ENCODE data around the gene MROH9. TPM values are rescaled to one million over a fixed set of nuclear protein-coding genes. Genes with fewer than 3 reads are reported as not detected.

Gene MROH9
- polyA plus RNA-seq, 1 of the 3 experiments (the other 2 are of a cell fraction), result 0.26 TPM

DNA sequence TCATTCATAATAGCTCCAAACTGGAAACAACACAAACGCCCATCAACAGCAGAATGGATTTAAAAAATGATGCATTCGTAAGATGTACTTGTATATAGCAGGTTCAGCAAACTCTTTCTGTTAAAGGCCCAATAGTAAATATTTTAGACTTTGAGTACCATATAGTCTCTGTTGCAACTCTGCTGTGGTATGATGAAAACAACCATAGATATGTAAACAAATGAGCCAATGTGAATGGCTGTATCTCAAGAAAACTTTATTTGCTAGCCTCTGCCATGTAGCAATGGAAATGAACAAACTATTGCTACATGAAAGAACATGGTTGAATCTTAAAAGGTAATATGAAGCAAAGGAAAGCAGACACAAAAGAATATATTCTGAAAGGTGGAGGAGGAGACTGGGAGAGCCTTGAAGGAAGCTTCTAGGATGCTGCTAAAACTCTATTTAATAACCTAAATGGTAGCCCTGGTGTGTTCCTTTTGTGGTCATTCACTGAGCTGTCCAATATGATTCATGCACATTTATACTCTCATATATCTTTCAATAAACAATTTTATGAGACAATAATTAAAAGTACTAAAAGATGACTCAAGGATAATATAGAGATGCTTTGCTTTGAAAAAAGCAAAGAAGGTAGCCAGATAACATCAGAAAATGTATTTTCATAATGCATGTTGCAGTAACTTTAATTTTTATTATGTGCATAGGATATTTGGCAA, 126.2 kb downstream of the MROH9 start:
- no peaks in the 10 kb centered on the region for H3K9me3 ChIP-seq
- H2AFZ ChIP-seq (ENCODE audit: low read depth), result no peak overlapping the region
- H3F3A ChIP-seq (replicated peaks; ENCODE audit: insufficient read depth), result no peaks in the 10 kb centered on the region
- ChIA-PET CTCF (no interaction called here), POLR2A (no interaction called here)
- DNase-seq, result no peak
- H3K9me2 ChIP-seq, result no peaks in the 10 kb centered on the region
- H3K27me3 ChIP-seq (ENCODE audit: insufficient read depth), result no peaks in the 10 kb centered on the region
- no peak overlapping the region for H3K4me3 ChIP-seq (ENCODE audit: low read depth in 2 of 2, low read length in 1 of 2)
- no peaks in the 10 kb centered on the region for H3K4me1 ChIP-seq (ENCODE audit: control insufficient read depth in 1 of 2, insufficient read depth in 2 of 2, low read depth in 1 of 2, low read length in 1 of 2)
- 2% methylated on average over 2 of the region's 2 CpGs for WGBS (ENCODE audit: low lambda C conversion rate)
- no peaks in the 10 kb centered on the region for H3K79me2 ChIP-seq (ENCODE audit: insufficient read depth)
- H3K36me3 ChIP-seq (replicated peaks in 1 of 2; ENCODE audit: control insufficient read depth in 1 of 2, insufficient read depth in 2 of 2, low read length in 1 of 2), result no peaks in the 10 kb centered on the region
- no peak for TF ChIP-seq FOSL2 (IDR thresholded peaks at IDR 0.05; ENCODE audit: borderline replicate concordance, low read depth)
- no peak for TF ChIP-seq POLR2AphosphoS5 (IDR thresholded peaks at IDR 0.05; ENCODE audit: low read depth, low read length)
- no peak for TF ChIP-seq GABPA (IDR thresholded peaks at IDR 0.05; ENCODE audit: low read depth)
- no peak for TF ChIP-seq ELF1 (IDR thresholded peaks at IDR 0.05)
- no peak for TF ChIP-seq YY1 (IDR thresholded peaks at IDR 0.05; ENCODE audit: low read depth)
- TF ChIP-seq, protein P1, sequence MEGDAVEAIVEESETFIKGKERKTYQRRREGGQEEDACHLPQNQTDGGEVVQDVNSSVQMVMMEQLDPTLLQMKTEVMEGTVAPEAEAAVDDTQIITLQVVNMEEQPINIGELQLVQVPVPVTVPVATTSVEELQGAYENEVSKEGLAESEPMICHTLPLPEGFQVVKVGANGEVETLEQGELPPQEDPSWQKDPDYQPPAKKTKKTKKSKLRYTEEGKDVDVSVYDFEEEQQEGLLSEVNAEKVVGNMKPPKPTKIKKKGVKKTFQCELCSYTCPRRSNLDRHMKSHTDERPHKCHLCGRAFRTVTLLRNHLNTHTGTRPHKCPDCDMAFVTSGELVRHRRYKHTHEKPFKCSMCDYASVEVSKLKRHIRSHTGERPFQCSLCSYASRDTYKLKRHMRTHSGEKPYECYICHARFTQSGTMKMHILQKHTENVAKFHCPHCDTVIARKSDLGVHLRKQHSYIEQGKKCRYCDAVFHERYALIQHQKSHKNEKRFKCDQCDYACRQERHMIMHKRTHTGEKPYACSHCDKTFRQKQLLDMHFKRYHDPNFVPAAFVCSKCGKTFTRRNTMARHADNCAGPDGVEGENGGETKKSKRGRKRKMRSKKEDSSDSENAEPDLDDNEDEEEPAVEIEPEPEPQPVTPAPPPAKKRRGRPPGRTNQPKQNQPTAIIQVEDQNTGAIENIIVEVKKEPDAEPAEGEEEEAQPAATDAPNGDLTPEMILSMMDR (IDR thresholded peaks at IDR 0.05), result no peak
- no peak overlapping the region for H3K4me2 ChIP-seq
- H3K27ac ChIP-seq (ENCODE audit: low read depth in 2 of 2, low read length in 1 of 2), result no peak overlapping the region
- no peak overlapping the region for H3K9ac ChIP-seq
- H4K20me1 ChIP-seq (ENCODE audit: insufficient read depth), result no peaks in the 10 kb centered on the region

DNA sequence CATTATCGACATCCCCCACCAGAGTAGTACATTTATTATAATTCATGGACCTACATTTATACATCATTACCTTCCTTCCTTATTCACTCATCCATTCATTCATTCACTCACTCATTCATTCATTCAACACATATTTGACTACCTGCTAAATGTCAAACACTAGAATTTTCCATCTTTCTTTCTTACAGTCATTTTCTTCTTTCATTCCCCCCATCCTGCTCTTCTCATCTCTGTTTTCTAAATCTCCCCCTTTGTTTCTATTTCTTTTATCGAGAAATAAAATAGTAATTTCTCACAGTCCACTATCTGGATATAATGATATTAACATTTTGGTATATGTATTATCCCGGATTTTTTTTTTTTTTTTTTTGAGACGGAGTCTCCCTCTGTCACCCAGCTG, 127.6 kb downstream of the MROH9 start:
- Histone ChIP-seq H3K79me2 (ENCODE audit: insufficient read depth) (no peaks in the 10 kb centered on the region), H3K4me3 (ENCODE audit: low read depth in 2 of 2, low read length in 1 of 2) (no peak overlapping the region), H3K9me3 (no peaks in the 10 kb centered on the region), H4K20me1 (ENCODE audit: insufficient read depth) (no peaks in the 10 kb centered on the region), H3K27ac (ENCODE audit: low read depth in 2 of 2, low read length in 1 of 2) (no peak overlapping the region), H3K9me2 (no peaks in the 10 kb centered on the region), H3K9ac (no peak overlapping the region), H3F3A (replicated peaks; ENCODE audit: insufficient read depth) (no peaks in the 10 kb centered on the region), H3K36me3 (replicated peaks in 1 of 2; ENCODE audit: control insufficient read depth in 1 of 2, insufficient read depth in 2 of 2, low read length in 1 of 2) (no peaks in the 10 kb centered on the region), H2AFZ (ENCODE audit: low read depth) (no peak overlapping the region), H3K4me1 (ENCODE audit: control insufficient read depth in 1 of 2, insufficient read depth in 2 of 2, low read depth in 1 of 2, low read length in 1 of 2) (no peaks in the 10 kb centered on the region), H3K4me2 (no peak overlapping the region), H3K27me3 (ENCODE audit: insufficient read depth) (no peaks in the 10 kb centered on the region)
- DNase-seq, result no peak
- WGBS (ENCODE audit: low lambda C conversion rate), result 3% methylated on average over 4 of the region's 4 CpGs
- CTCF ChIA-PET, result no interaction called here
- POLR2A ChIA-PET, result no interaction called here
- TF ChIP-seq FOXJ3 (CRISPR knock-in tag; IDR thresholded peaks at IDR 0.05), result no peak
- no peak for TF ChIP-seq SMC3 (IDR thresholded peaks at IDR 0.05; ENCODE audit: low read depth, low read length)
- TF ChIP-seq, protein P2, sequence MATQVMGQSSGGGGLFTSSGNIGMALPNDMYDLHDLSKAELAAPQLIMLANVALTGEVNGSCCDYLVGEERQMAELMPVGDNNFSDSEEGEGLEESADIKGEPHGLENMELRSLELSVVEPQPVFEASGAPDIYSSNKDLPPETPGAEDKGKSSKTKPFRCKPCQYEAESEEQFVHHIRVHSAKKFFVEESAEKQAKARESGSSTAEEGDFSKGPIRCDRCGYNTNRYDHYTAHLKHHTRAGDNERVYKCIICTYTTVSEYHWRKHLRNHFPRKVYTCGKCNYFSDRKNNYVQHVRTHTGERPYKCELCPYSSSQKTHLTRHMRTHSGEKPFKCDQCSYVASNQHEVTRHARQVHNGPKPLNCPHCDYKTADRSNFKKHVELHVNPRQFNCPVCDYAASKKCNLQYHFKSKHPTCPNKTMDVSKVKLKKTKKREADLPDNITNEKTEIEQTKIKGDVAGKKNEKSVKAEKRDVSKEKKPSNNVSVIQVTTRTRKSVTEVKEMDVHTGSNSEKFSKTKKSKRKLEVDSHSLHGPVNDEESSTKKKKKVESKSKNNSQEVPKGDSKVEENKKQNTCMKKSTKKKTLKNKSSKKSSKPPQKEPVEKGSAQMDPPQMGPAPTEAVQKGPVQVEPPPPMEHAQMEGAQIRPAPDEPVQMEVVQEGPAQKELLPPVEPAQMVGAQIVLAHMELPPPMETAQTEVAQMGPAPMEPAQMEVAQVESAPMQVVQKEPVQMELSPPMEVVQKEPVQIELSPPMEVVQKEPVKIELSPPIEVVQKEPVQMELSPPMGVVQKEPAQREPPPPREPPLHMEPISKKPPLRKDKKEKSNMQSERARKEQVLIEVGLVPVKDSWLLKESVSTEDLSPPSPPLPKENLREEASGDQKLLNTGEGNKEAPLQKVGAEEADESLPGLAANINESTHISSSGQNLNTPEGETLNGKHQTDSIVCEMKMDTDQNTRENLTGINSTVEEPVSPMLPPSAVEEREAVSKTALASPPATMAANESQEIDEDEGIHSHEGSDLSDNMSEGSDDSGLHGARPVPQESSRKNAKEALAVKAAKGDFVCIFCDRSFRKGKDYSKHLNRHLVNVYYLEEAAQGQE (IDR thresholded peaks at IDR 0.05; ENCODE audit: low read depth, low read length), result no peak
- no peak for TF ChIP-seq FOXM1 (IDR thresholded peaks at IDR 0.05; ENCODE audit: low read depth)
- TF ChIP-seq, protein P1 (IDR thresholded peaks at IDR 0.05), result no peak
- no peak for TF ChIP-seq IRF3 (IDR thresholded peaks at IDR 0.05; ENCODE audit: low read depth, low read length)
- no peak for TF ChIP-seq RAD21 (IDR thresholded peaks at IDR 0.05; ENCODE audit: low read length)
- TF ChIP-seq GABPA (IDR thresholded peaks at IDR 0.05; ENCODE audit: low read depth), result no peak
- no peak for TF ChIP-seq TAF1 (IDR thresholded peaks at IDR 0.05; ENCODE audit: borderline replicate concordance, low read depth, low read length)
- no peak for TF ChIP-seq GATA2 (CRISPR knock-in tag; IDR thresholded peaks at IDR 0.05)
- TF ChIP-seq RCOR1 (IDR thresholded peaks at IDR 0.05; ENCODE audit: low read length), result no peak
- TF ChIP-seq RFX5 (IDR thresholded peaks at IDR 0.05; ENCODE audit: low read length), result no peak
- TF ChIP-seq USF2 (IDR thresholded peaks at IDR 0.05; ENCODE audit: borderline replicate concordance, low read depth, low read length), result no peak
- no peak for TF ChIP-seq TEAD4 (IDR thresholded peaks at IDR 0.05; ENCODE audit: borderline replicate concordance, insufficient read depth)

Measured in SK-N-SH (cell line).